Heart left ventricle (tissue), 16 donors: ENCODE results near the gene CD81. TPM values are rescaled to one million over a fixed set of nuclear protein-coding genes. Genes with fewer than 3 reads are reported as not detected.

Experiments used
- ATAC-seq, 4 donors: fragments of 200-7000 bp; cut with Tn5 transposase; one replicate each; pipeline ENCODE4 v1.9.1; 2020 to 2022; ENCODE audit warnings: moderate library complexity in 4 of 4, mild to moderate bottlenecking in 3 of 4, moderate number of reproducible peaks in 1 of 4
- DNase-seq, 5 donors: peaks; one replicate each; pipeline ENCODE4 v3.0.0-alpha.2; 2020
- H3K27ac ChIP-seq, 12 donors: fragments of 200-600 bp; sonication (generic) in 4 of 12; one replicate each; pipeline versions ENCODE4 v1.5.0 to v1.8.0; 2016 to 2022; ENCODE audit warnings: mild to moderate bottlenecking in 2 of 12
- H3K27me3 ChIP-seq, 9 donors: fragments of 200-600 bp; sonication (generic) in 2 of 9; one replicate each; pipeline versions ENCODE4 v1.5.1 to v1.8.0; 2016 to 2022; ENCODE audit warnings: mild to moderate bottlenecking in 3 of 9
- H3K36me3 ChIP-seq, 9 donors: fragments of 200-600 bp; sonication (generic) in 2 of 9; one replicate each; pipeline versions ENCODE4 v1.5.0 to v1.8.0; 2018 to 2022; ENCODE audit warnings: mild to moderate bottlenecking in 2 of 9
- H3K4me1 ChIP-seq, 12 donors: fragments of 200-600 bp; sonication (generic) in 4 of 12; one replicate each; pipeline versions ENCODE4 v1.5.0 to v1.8.0; 2016 to 2022; ENCODE audit warnings: mild to moderate bottlenecking in 3 of 12
- H3K4me3 ChIP-seq, 12 donors: fragments of 200-600 bp; sonication (generic) in 4 of 12; one replicate each; pipeline versions ENCODE4 v1.5.0 to v1.8.0; 2017 to 2022; ENCODE audit warnings: mild to moderate bottlenecking in 9 of 12, moderate library complexity in 4 of 12
- H3K9me3 ChIP-seq, 12 donors: fragments of 200-600 bp; sonication (generic) in 4 of 12; one replicate each; pipeline versions ENCODE4 v1.5.0 to v1.8.0; 2016 to 2022; ENCODE audit warnings: mild to moderate bottlenecking in 1 of 12
- POLR2A ChIP-seq, 2 donors: fragments of 450-650 bp; IDR thresholded peaks; one replicate each; pipeline ENCODE4 v1.6.1; 2017; ENCODE audit warnings: antibody characterized with exemption in 2 of 2, mild to moderate bottlenecking in 2 of 2, moderate library complexity in 2 of 2
- WGBS, 4 donors: extraction: QIAGEN DNeasy Blood & Tissue Kit in 2 of 4; methylation state at CpG; one replicate each; pipeline versions ENCODE4 v1.1.5 to v1.1.7; 2013 to 2018; 5-methylcytosine and 5-hydroxymethylcytosine counted together
- intact Hi-C, 10 donors: fragments of 100-400 bp; cut with DNase I; formaldehyde crosslinking; loops; one replicate each; pipeline versions ENCODE4 v1.11.1 to v1.14.2; 2022
- polyA plus RNA-seq, 2 donors: library from polyadenylated mRNA; stranded (reverse); fragments of 200-250 nt; gene quantifications; one replicate each; pipeline ENCODE4 v1.2.3, GENCODE V29; 2013
- total RNA-seq, 9 donors: library from RNA; depleted of rRNA in 2 of 9; stranded (reverse); fragments of >200 nt in 2 of 9; fragmentation: NEBNext Ultra II Directional in 3 of 9; extraction: Animal tissue kit (Norgen Biotek cat#: 25700) in 3 of 9; gene quantifications; one replicate each; pipeline versions ENCODE4 v1.1.0 to v1.2.4, GENCODE V29; 2016 to 2023
- TF ChIP-seq, protein P1 (sequence below), 12 donors: fragments of 200-600 bp; sonication (generic) in 4 of 12; IDR thresholded peaks; one replicate each; pipeline versions ENCODE4 v1.5.0 to v1.8.0; 2018 to 2022; ENCODE audit warnings: antibody characterized with exemption in 12 of 12, mild to moderate bottlenecking in 5 of 12
- donor health status: ischemic (EF 13 %, LVEDD 7.1; RV severe dilation, severe dysfunction).
- donor health status: healthy with polysubstance abuse.
- donor health status: DM: no; HTN: yes; CAD: no.
- donor health status: DM: no; HTN: no; CAD: no.
- donor health status: ischemic (EF 25% LVEDD 6.9; RV normal size, moderate dysfunction).
- donor health status: ischemic (EF 25% LVEDD 5.7; RV mildly dilated, moderate dysfunction).
- donor health status: healthy.
- donor health status: DM: yes; HTN: yes; CAD: no.
- donor health status: ischemic (EF 35%, LVEDD 5.7; RV mildly dilated, moderate dysfunction).
- donor health status: nonischemic (EF 11% LVEDD 7.7; RV severe dilation, severe dysfunction).
- donor health status: DM: yes; HTN: yes; CAD: no.
- donor health status: PGD.
- donor health status: ischemic (EF 29% LVEDD 5.4; RV normal size, mild dysfunction).
- donor health status: nonischemic (EF 23%, LVEDD 6.1; RV moderate dilation, normal function).

Gene CD81
- total and polyA plus RNA-seq, 11 donors, result 277 to 994 (median 518) TPM

DNA sequence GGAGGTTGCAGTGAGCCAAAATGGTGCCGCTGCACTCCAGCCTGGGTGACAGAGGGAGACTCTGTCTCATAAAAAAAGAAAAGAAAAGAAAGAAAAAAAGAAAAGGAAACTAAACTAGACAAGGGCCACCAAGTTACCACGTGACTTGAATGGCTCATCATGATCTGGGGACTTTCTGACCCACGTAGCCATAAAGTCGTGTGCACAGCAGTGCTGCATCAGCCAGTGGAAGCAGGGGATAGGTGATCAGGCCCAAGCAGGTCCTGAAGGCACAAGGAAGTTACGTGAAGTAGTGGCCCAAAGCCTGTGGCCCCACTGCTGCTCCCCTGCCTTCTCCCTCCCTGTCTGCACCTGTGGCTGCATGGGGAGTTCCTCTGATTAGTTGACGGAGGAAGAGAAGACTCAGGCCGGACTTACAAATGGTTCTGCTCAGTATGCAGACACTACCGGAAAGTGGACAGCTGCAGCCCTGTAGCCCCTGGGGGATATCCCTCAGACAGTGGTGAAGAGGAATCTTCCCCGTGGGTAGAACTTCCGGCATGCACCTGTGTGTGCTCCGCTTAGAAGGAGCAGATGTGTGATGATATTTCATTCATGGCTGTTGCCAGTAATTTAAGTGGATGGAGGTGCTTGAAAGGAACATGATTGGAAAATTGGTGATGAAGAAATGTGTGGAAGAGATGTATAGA, 18.2 kb upstream of the CD81 start:
- Histone ChIP-seq H3K27me3 (no peaks in the 10 kb centered on the region), H3K27ac (no peak overlapping the region), H3K9me3 (no peaks in the 10 kb centered on the region), H3K4me1 (peaks cover 0 to 5% (median 0%) of the 10 kb centered on the region in 12 donors), H3K36me3 (no peaks in the 10 kb centered on the region), H3K4me3 (no peak overlapping the region)
- TF ChIP-seq, protein P1, sequence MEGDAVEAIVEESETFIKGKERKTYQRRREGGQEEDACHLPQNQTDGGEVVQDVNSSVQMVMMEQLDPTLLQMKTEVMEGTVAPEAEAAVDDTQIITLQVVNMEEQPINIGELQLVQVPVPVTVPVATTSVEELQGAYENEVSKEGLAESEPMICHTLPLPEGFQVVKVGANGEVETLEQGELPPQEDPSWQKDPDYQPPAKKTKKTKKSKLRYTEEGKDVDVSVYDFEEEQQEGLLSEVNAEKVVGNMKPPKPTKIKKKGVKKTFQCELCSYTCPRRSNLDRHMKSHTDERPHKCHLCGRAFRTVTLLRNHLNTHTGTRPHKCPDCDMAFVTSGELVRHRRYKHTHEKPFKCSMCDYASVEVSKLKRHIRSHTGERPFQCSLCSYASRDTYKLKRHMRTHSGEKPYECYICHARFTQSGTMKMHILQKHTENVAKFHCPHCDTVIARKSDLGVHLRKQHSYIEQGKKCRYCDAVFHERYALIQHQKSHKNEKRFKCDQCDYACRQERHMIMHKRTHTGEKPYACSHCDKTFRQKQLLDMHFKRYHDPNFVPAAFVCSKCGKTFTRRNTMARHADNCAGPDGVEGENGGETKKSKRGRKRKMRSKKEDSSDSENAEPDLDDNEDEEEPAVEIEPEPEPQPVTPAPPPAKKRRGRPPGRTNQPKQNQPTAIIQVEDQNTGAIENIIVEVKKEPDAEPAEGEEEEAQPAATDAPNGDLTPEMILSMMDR (IDR thresholded peaks at IDR 0.05), result no peak
- TF ChIP-seq POLR2A (IDR thresholded peaks at IDR 0.05), result no peak
- DNase-seq (no peak), ATAC-seq (no peak)
- intact Hi-C loops, result no loop called here
- 88 to 94% (median 91%) methylated on average over 10 to 11 of the region's 11 CpGs for WGBS, 4 donors

- no peak for ATAC-seq
- TF ChIP-seq POLR2A (IDR thresholded peaks at IDR 0.05), result no peak
- 91 to 96% (median 96%) methylated on average over 9 of the region's 9 CpGs for WGBS, 4 donors
- no peaks in the 10 kb centered on the region for H3K9me3 ChIP-seq
- no peak for DNase-seq
- H3K4me1 ChIP-seq, result peaks cover 0 to 5% (median 0%) of the 10 kb centered on the region in 12 donors
- no peaks in the 10 kb centered on the region for H3K36me3 ChIP-seq
- H3K4me3 ChIP-seq, result no peak overlapping the region
- no peak overlapping the region for H3K27ac ChIP-seq
- no peaks in the 10 kb centered on the region for H3K27me3 ChIP-seq
- intact Hi-C loops, result no loop called here
These were observed 17.6 kb upstream of the CD81 start for GRCh38 chr11:2359557-2359956.

DNA sequence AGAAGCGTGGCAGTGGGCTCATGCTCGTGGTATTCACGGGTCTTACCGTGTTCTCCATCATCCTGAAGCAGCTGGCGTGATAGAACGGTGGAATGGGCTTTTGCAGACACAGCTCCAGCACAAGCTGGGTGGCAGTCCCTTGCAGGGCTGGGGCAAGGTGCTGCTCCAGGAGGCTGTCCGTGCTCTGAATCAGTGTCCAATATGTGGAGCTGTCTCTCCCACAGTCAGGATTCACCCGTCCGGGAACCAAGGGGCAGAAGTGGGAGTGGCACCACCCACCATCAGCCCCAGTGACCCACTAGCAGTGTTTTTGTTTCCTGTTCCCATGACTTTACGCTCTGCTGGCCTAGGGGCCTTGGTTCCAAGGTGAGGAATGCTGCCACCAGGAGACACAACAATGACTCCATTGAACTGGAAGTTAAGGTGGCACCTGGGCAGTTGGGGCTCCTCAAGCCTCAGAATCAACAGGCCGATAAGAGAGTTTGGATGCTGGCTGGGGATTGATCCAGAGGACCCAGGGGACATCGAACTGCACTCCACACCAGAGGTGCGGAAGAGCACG, 16.9 kb upstream of the CD81 start:
- DNase-seq (no peak), ATAC-seq (no peak)
- Histone ChIP-seq H3K36me3 (no peaks in the 10 kb centered on the region), H3K9me3 (no peaks in the 10 kb centered on the region), H3K4me3 (no peak overlapping the region), H3K4me1 (peaks cover 0 to 5% (median 0%) of the 10 kb centered on the region in 12 donors), H3K27me3 (no peaks in the 10 kb centered on the region), H3K27ac (no peak overlapping the region)
- 92 to 96% (median 95%) methylated on average over 14 of the region's 14 CpGs for WGBS, 4 donors
- intact Hi-C loops, result no loop called here
- TF ChIP-seq, protein P1 (IDR thresholded peaks at IDR 0.05), result no peak
- TF ChIP-seq POLR2A (IDR thresholded peaks at IDR 0.05), result no peak

- WGBS, 4 donors, result 68 to 75% (median 72%) methylated on average over 9 of the region's 9 CpGs
- intact Hi-C loops, result no loop called here
- H3K27ac ChIP-seq, result no peak overlapping the region
- ATAC-seq (no peak), DNase-seq (no peak)
- peaks cover 0 to 9% (median 4%) of the 10 kb centered on the region in 12 donors for H3K4me1 ChIP-seq
- no peaks in the 10 kb centered on the region for H3K36me3 ChIP-seq
- H3K9me3 ChIP-seq, result no peaks in the 10 kb centered on the region
- no peaks in the 10 kb centered on the region for H3K27me3 ChIP-seq
- no peak for TF ChIP-seq POLR2A (IDR thresholded peaks at IDR 0.05)
- TF ChIP-seq, protein P1 (IDR thresholded peaks at IDR 0.05), result no peak
- no peak overlapping the region for H3K4me3 ChIP-seq
These were observed 15.5 kb upstream of the CD81 start for GRCh38 chr11:2361565-2361964.
